ENCODE data around the gene STMN1.

GRCh38 chr1:25890239-25891034, 15.8 kb downstream of the STMN1 start:
- TF ChIP-seq CTCF (conservative IDR thresholded peaks at IDR 0.05): no peak
- no peak for TF ChIP-seq ZFX (IDR thresholded peaks at IDR 0.05)
